Fibroblast of skin of left quadriceps (primary cell): ENCODE measurements around the gene MRPS23.

Experiments
- DNase-seq, 2 experiments: peaks; one replicate each; pipeline ENCODE4 v3.0.0-alpha.2; 2013; ENCODE audit warnings: low read depth in 2 of 2

The MRPS23 gene

GRCh38 chr17:57849874-57850754 lies at the start of gene MRPS23:
Gene MRPS23 (minus strand): TSS chr17:57850044. CDS start chr17:57850010, 34 bp downstream.
- peak; percentile 94 to 96 for DNase-seq

DNA sequence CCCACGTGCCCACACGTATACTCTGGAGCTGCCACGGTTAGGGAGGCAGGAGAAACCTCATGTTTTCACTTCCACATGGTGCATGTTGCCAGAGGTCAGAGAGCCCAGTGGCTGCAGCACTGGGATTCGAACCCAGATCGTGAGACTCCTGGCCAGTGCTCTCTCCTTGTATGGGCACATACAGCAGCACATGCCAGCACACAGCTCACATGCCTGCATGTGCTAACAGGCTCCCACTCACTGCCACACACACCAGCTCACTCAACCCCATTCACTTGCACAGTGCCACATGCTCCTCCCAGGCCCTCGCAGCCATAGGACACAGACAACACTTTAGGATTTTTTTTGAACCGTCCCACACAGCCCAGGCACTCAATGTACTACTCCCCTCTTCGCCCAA lies 49.5 kb upstream of the MRPS23 start:
- DNase-seq = no peak

DNA sequence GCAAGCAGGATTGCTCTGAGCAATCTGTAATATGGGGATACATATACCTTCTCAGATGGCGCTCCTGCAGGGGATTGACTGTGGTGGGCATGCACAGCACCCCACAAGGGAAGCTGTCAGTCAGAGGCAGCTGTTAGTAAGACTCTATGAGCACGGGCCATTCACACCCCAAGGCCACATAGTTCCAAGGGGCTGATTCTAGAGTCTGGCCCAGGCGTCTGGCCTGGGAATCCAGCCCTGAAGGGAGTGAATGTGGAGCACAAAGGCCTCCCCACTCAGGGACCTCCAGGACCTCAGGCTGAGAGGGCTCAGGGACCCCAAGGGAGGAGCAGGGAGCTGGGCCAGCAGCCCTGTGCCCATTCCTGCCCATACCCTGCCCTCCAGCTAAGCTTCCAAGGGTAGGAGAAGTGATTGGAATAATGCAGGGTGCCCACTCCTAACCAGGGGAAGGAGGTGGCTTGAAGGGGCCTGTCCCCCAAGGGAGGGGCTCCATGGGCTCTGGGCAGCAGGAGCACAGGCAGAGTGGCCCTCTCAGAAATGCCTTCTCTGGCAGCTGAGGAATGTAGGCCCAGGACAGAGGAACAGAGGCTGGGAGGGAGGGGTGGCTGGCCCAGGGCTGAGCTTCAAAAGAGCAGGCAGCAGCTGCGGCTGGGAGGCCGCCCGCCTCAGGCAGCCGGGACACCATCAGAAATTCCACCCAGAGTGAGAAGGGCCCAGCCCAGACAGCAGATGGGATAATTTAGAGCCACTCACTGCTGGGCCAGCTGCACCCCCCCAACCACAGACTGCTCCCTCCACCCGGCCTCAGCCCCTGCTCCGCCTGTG lies 48.9 kb upstream of the MRPS23 start:
- DNase-seq = peak; percentile 39 to 45

DNA sequence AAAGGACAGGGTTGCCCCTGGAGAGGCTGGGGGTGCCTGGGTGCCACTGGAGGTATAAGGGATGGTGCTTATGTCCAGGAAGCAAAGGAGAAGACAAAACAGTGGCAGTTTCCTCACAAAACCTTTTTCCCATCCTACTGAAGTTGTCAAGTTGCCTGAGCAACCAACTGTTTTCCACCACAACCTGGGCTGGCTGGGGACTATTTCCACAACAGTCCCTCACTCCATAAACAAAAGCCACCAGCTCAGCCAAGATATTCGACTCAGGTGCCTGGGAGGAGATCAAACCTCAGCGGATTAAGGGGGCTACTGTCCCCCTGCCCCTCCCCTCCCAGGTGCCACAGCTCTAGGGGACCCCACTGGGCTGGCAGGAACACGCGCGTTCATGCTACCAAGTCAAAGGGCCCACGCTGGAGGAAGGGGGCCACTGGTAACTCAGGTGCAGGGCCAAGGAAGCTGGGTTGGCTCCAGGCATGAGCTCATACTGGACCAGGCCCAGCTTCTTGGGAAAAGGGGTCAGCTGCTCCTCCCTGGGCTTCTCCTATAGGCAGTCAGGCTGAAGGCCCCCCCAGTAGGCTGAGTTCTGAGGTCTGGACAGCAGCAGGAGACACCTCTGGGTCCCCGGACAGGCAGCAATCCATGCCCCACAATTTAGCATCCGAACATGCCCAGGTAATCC lies 45.7 kb upstream of the MRPS23 start:
- DNase-seq = no peak

DNA sequence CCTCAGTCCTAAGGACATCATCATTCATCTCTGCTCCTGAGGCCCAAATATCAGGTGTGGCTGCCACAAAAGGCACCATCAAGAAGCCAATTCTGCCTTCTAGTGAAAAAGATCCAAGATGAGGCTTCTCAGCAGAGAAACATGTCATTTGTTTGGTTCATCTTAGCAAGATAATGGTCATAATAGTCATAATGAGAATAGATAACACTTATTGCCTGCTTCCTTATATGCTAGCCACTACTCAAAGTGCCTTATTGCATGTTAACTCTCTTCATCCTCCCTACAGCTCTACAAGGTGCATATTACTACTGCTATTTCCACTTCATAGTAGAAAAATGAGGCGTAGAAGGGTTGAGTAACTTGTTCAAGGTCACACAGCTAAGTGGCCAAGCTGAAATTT lies 45.0 kb upstream of the MRPS23 start:
- no peak for DNase-seq

DNA sequence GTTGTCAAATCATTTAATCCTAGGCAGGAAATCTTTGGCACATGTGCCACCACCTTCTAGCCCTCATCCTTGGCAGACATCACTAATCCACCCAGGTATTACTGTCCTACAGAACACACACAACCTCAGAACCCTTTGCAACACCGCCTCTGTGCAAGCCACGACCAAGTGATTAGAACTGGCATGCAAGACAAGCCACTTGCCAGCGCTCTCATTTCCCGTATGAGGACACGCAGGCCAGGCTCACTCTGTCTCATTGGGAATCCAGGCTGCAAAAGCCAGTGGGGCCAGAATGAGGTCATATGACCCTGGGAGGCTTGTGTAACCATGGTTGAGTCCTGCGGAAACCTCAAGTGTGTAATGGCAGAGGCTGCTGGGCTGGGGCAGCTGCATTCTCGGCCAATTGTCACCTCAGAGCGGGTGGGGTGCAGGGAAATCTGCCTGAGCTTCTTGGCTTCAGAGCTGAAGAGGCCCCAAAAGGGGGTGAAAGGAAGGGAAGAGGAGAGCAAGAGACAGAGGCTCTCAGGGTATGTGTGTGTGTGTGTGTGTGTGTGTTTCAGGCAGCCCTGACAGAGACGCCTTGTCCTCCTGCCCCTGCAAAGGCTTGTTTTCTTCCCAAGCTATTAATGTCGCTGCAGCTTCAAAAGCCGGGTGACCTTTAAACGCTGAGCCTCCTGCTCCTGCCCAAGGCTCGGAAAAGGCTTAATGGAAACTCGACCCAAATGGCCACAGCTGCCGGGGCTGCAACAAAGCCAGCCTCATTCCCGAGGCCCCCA lies 43.2 kb upstream of the MRPS23 start:
- DNase-seq = peak; percentile 84

- DNase-seq = peak; percentile 68 to 73
These were observed 42.4 kb upstream of the MRPS23 start for GRCh38 chr17:57892146-57892819.

DNA sequence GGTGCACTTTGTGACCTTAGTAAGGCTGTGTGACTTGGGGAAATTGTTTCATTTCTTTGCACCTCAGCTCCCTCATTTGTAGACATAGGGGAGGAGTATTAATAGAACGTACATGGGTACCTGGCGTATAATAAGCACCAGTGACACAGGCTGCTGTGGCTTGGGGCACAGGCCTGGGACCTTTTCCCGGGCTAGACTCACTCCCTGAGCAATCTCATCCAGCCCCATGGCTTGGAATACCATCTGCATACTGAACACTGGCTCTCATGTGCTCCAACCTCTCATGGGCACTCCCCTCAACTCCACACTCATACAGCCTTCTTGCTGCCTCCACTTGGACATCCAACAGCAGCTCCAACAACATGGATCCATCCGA lies 41.0 kb upstream of the MRPS23 start:
- no peak for DNase-seq

- DNase-seq = no peak
These were observed 40.3 kb upstream of the MRPS23 start for GRCh38 chr17:57889892-57890856.

GRCh38 chr17:57889252-57889651 lies 39.4 kb upstream of the MRPS23 start:
- no peak for DNase-seq

GRCh38 chr17:57888311-57889216 lies 38.7 kb upstream of the MRPS23 start:
- no peak for DNase-seq

DNA sequence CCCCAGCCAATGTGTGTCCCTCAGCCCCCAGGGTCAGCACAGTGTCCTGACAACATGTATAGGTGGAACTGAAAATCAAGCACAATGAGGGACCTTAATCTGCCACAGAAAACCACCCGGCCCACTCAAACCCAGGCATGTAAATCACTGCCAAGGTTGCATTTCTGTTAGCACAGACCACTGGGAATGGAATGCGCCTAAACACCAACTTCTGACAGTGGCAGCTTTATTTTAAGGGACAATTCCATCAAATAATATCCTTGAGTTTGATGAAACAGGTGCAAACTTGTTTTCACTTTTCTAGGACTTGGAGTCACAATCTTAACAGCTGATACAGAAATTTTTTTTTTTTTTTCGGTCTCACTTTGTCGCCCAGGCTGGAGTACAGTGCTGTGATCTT lies 37.3 kb upstream of the MRPS23 start:
- no peak for DNase-seq

DNA sequence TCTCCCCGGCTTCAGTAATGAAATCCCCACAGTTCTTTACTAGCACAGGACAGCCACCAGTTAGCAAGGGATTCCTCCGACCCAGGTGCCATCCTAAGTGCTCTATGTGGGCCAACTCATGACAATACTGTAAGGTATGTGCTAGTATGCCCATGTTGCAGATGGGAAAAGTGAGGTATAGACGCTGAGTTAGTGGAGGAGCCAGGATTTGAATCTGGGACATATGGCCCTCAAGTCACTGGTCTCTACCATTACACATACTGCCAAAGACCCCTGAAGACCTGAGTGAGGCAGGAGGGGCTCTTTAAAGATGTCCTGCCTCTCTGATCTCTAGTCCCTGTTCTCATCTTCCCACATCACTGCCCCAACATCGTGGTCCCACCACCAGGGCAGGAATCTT lies 36.2 kb upstream of the MRPS23 start:
- DNase-seq = no peak

- no peak for DNase-seq
These were observed 35.5 kb upstream of the MRPS23 start for GRCh38 chr17:57885148-57885915.

- no peak for DNase-seq
These were observed 32.0 kb upstream of the MRPS23 start for GRCh38 chr17:57881783-57882351.

GRCh38 chr17:57881143-57881542 lies 31.3 kb upstream of the MRPS23 start:
- DNase-seq = peak; percentile 88 to 90

DNA sequence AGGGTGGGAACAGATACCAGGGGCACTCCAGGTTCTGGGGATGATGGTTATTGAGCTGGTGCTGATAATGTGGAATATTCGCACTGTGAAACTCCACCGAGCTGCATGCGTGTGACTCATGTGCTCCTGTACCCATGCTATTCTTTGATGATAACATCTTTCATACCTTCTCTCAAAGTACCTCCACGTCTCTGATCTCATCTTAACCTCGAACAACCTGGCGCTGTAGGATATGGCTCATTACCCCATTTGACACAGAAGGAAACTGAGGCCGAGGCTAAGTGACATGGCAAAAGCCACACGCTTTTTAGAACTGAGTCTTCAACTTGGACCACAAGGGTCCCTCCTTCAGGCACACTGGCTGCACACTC lies 30.2 kb upstream of the MRPS23 start:
- no peak for DNase-seq
